ACC112 (cell line): ENCODE measurements around the gene SHLD1.

ENCODE experiments used
- H2AFZ ChIP-seq: fragments of 200-600 bp; sonication (generic); one replicate; pipeline ENCODE4 v1.6.0; 2017; ENCODE audit warnings: antibody characterized with exemption, low read length; ENCODE audit not compliant: unreplicated experiment
- H3K27ac ChIP-seq: fragments of 200-600 bp; sonication (generic); 2 replicates; pipeline ENCODE4 v1.5.1; 2014; ENCODE audit warnings: low read depth, mild to moderate bottlenecking, antibody characterized with exemption, low read length, moderate library complexity
- H3K27me3 ChIP-seq: fragments of 200-600 bp; sonication (generic); 2 replicates; pipeline ENCODE4 v1.6.1; 2014; ENCODE audit warnings: mild to moderate bottlenecking, antibody characterized with exemption, low read length, moderate library complexity, mixed read lengths; ENCODE audit not compliant: insufficient read depth
- H3K36me3 ChIP-seq: fragments of 200-600 bp; sonication (generic); 2 replicates; pipeline ENCODE4 v1.6.1; 2016; ENCODE audit warnings: mild to moderate bottlenecking, antibody characterized with exemption, low read length, moderate library complexity, mixed read lengths; ENCODE audit not compliant: insufficient read depth
- H3K4me1 ChIP-seq: fragments of 200-600 bp; sonication (generic); one replicate; pipeline ENCODE4 v1.6.1; 2016; ENCODE audit warnings: low read length, mixed read lengths; ENCODE audit not compliant: insufficient read depth, unreplicated experiment, control insufficient read depth
- H3K4me3 ChIP-seq: fragments of 200-600 bp; sonication (generic); 2 replicates; pipeline ENCODE4 v1.5.1; 2014; ENCODE audit warnings: mild to moderate bottlenecking, low read depth, low read length
- H3K79me2 ChIP-seq: fragments of 200-600 bp; sonication (generic); one replicate; pipeline ENCODE4 v1.6.0; 2016; ENCODE audit warnings: low read length; ENCODE audit not compliant: control insufficient read depth, unreplicated experiment, insufficient read depth

The SHLD1 gene

GRCh38 chr20:5855939-5856338, 105.7 kb downstream of the SHLD1 start:
- Histone ChIP-seq H2AFZ (no peak overlapping the region), H3K36me3 (no peaks in the 10 kb centered on the region), H3K4me3 (no peak overlapping the region)

DNA sequence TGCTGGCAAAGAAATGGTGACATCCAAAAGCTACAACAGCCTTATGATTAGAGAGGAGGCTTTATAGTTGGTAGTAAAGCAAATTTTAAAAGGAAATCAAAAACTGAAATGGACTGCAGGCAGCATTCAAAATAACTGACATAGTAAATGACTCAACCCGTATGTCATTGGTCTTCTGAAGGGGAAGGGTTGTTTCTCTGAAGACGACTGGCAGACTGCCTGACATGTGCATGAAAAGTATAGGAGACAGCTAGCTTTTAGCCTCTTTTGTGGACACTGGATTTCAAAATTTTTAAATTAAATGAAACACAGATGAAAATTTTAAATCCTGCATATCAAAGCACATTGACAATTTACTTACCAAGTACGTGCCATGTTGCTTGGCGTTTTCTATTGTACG, 109.4 kb downstream of the SHLD1 start:
- Histone ChIP-seq H3K27ac (no peak overlapping the region), H3K36me3 (no peaks in the 10 kb centered on the region), H3K4me1 (peaks cover 29% of the 10 kb centered on the region), H3K4me3 (peak overlapping the region; percentile 26; the same call in 1 of the 2 replicates), H3K79me2 (no peaks in the 10 kb centered on the region), H3K27me3 (no peaks in the 10 kb centered on the region), H2AFZ (no peak overlapping the region)

More at GRCh38 chr20:5855939-5856338, 105.7 kb downstream of the SHLD1 start:
- Histone ChIP-seq H3K4me1 (peaks cover 4% of the 10 kb centered on the region), H3K27me3 (no peaks in the 10 kb centered on the region), H3K27ac (no peak overlapping the region), H3K79me2 (no peaks in the 10 kb centered on the region)

DNA sequence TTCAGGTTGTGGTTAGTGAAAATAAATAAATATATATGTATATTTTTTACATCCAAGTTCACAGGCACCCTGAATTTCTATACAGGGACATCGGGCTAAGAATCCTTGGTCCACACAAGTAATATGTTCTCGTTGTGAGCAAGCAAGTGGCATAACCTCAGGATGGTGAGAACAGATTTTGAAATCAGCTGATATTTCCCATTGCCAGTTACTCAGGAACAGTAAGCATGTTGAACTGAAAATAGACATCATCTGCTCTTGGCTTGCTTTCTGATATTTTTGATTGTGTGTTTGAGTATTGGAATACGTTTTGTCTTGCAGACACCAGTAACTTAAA, 112.5 kb downstream of the SHLD1 start:
- Histone ChIP-seq H2AFZ (peak overlapping the region; percentile 10), H3K4me1 (peaks cover 41% of the 10 kb centered on the region), H3K27ac (peak overlapping the region; percentile 75), H3K4me3 (no peak overlapping the region), H3K27me3 (no peaks in the 10 kb centered on the region), H3K79me2 (no peaks in the 10 kb centered on the region), H3K36me3 (no peaks in the 10 kb centered on the region)

GRCh38 chr20:5863040-5863833, 113.0 kb downstream of the SHLD1 start:
- H3K4me3 ChIP-seq, result no peak overlapping the region

GRCh38 chr20:5864428-5864827, 114.2 kb downstream of the SHLD1 start:
- Histone ChIP-seq H3K4me1 (peaks cover 37% of the 10 kb centered on the region), H3K27me3 (no peaks in the 10 kb centered on the region), H2AFZ (no peak overlapping the region), H3K27ac (peak overlapping the region; percentile 70), H3K36me3 (no peaks in the 10 kb centered on the region), H3K4me3 (no peak overlapping the region), H3K79me2 (no peaks in the 10 kb centered on the region)

More at GRCh38 chr20:5863040-5863833, 113.0 kb downstream of the SHLD1 start:
- Histone ChIP-seq H3K4me1 (peaks cover 41% of the 10 kb centered on the region), H3K27me3 (no peaks in the 10 kb centered on the region), H3K27ac (peak overlapping the region; percentile 75), H3K36me3 (no peaks in the 10 kb centered on the region), H2AFZ (peak overlapping the region; percentile 10), H3K79me2 (no peaks in the 10 kb centered on the region)

DNA sequence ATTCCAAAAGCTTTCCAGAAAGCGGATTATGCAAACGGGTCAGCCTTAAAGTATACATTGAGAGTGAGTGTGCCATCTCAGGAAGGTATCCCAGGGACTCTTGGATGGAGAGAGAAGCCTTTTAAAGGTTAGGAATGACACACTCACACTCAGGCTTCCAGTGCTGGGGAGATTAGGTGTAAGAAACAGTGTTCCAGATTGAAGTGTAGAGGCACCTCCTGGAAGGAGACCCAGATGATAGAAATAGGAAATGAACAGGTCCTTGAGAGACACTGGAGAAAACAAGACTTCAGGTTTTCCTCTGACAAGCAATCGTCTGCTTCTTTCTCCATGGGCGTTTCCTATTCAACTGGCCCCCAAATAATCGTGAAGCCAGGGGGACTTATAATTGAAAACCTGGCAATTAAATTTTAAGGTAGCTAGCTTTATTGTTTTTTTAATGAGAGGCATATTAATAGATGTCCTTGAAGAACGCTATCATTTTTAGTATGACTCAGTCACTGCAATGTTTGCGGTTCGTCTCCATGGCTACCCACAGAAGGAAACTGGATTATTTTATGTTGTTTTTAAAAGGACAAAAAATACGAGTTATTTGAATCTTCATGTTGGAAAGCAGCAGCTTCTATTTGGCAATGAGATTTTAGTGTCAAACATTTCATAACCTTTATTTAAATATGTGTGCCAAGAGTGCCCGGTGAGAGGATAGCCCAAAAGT, 114.8 kb downstream of the SHLD1 start:
- Histone ChIP-seq H3K27ac (peak overlapping the region; percentile 70), H3K36me3 (no peaks in the 10 kb centered on the region), H3K79me2 (no peaks in the 10 kb centered on the region), H3K4me3 (peak overlapping the region; percentile 3; the same call in 1 of the 2 replicates), H3K4me1 (peaks cover 36% of the 10 kb centered on the region), H2AFZ (no peak overlapping the region), H3K27me3 (no peaks in the 10 kb centered on the region)

DNA sequence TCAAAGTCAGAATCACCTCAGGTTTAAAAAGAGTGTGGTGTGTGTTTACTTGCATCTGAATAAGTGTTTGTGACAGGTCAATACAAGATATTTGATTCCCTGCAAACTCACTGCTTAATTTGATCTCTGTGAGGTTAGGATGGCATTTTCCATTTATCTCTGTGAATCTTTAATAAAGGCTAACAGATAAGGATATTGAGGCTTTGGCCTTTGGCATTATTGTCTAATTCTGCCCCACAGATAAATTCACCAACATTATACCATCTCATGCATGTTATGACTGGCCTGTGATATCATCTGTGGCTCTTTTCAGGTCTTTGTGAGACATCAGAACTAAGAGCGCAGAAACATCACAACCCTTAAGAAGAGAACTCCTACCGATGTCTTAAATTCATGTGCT, 115.4 kb downstream of the SHLD1 start:
- Histone ChIP-seq H3K27me3 (no peaks in the 10 kb centered on the region), H3K4me3 (peak overlapping the region; percentile 3; the same call in 1 of the 2 replicates), H2AFZ (no peak overlapping the region), H3K79me2 (no peaks in the 10 kb centered on the region), H3K4me1 (peaks cover 39% of the 10 kb centered on the region), H3K27ac (peak overlapping the region; percentile 70), H3K36me3 (no peaks in the 10 kb centered on the region)

DNA sequence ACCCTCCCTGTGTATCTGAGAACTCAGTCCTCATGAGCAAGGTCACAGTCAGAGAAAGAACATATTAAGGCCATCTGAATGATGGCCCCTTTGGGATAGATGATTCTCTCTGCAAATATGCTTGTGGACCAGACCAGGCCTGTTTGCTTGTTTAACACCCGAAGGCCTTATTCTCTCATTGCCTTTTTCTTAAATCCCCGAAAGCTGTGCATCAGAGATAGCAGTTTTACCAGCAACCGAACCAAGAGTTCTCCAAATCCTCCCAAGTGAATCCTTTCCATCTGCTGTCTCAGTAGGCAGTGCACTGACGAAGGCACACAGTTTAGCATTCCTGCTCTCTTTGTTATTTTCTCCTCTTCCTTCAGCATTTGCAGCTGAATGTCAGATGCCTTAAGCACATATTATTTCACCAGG, 120.4 kb downstream of the SHLD1 start:
- Histone ChIP-seq H3K36me3 (no peaks in the 10 kb centered on the region), H3K4me1 (peaks cover 5% of the 10 kb centered on the region), H2AFZ (peak overlapping the region; percentile 7), H3K4me3 (no peak overlapping the region), H3K27me3 (peaks cover 11% of the 10 kb centered on the region; the same call in 1 of the 2 replicates), H3K79me2 (no peaks in the 10 kb centered on the region), H3K27ac (no peak overlapping the region)

DNA sequence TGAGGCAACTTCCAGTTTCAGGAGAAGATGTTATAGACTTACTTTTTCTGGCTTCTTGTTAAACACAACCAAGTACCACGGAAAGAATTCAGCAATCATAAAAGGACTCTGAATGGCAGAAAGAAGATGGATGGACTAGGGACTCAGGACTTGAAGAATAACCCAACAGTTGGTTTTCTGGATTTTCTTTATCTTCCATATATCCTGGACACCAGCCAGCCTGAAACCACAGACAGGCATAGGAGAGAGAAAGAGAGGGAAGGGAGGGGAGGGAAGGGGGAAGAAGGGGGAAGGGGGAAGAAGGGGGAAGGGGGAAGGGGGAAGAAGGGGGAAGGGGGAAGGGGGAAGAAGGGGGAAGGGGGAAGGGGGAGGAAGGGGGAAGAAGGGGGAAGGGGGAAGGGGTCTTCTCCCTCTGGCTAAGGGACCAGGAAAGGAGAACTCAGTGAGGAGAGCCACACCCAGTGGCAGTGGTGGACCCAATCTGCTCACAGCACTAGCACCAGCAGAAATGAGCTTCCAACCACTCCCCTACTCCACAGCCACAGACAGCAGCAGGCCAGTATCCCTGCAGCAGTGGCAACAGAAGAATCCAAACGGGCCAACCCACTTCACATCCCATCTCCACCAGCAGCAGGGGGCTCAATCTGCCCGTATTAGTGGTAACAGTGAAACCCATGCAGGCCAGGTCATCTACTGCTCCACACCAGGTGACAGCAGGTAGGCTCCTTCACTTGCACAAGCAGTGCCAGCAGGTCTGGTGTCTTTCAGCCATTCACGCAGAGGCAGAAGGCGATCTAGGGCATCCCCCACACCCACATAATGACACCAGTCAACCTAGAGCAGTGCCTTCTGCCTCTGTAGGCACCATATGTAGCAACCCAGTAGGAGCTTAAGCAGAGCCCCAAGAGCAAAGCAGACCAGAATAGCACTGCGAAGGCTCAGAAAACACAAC, 121.5 kb downstream of the SHLD1 start:
- Histone ChIP-seq H3K79me2 (no peaks in the 10 kb centered on the region), H3K4me1 (peaks cover 3% of the 10 kb centered on the region)

GRCh38 chr20:5877128-5877527, 126.9 kb downstream of the SHLD1 start:
- Histone ChIP-seq H3K4me3 (no peak overlapping the region), H2AFZ (no peak overlapping the region), H3K27ac (no peak overlapping the region), H3K79me2 (no peaks in the 10 kb centered on the region), H3K36me3 (no peaks in the 10 kb centered on the region), H3K27me3 (peaks cover 8% of the 10 kb centered on the region; the same call in 1 of the 2 replicates), H3K4me1 (peaks cover 7% of the 10 kb centered on the region)

More for the DNA sequence above, 121.5 kb downstream of the SHLD1 start:
- Histone ChIP-seq H3K27me3 (peaks cover 11% of the 10 kb centered on the region; the same call in 1 of the 2 replicates), H3K4me3 (no peak overlapping the region), H3K27ac (no peak overlapping the region), H3K36me3 (no peaks in the 10 kb centered on the region), H2AFZ (no peak overlapping the region)
